Right renal cortex interstitium (tissue), 3 donors: ENCODE measurements around the gene SPINDOC. TPM values are rescaled to one million over a fixed set of nuclear protein-coding genes. Genes with fewer than 3 reads are reported as not detected.

Experiments used
- DNase-seq, 3 donors: peaks; one replicate each; pipeline ENCODE4 v3.0.0-alpha.2; 2013; ENCODE audit warnings: low read depth in 3 of 3, low spot score in 2 of 3
- polyA plus RNA-seq, 3 donors: library from polyadenylated mRNA; unstranded; fragments of 120-200 nt; gene quantifications; one replicate each; pipeline ENCODE4 v1.2.1, GENCODE V29; 2013; ENCODE audit not compliant: insufficient read length in 3 of 3

SPINDOC gene
- polyA plus RNA-seq, 3 donors: 21.7 to 26.8 (median 23.4) TPM

- no peak for DNase-seq
Measured at GRCh38 chr11:63876616-63877015, 63.4 kb downstream of the SPINDOC start.

Other genes with a start within 250 kb of the SPINDOC start
- gene PLAAT3, start 199.0 kb upstream of the SPINDOC start, polyA plus RNA-seq: 10 to 100 TPM; 12.7 to 26.8 (median 14.8) TPM
- 10 to 100 TPM; 16.2 to 17.6 (median 17.0) TPM for gene ATL3, start 142.1 kb upstream of the SPINDOC start, polyA plus RNA-seq
- gene RTN3, start 132.0 kb upstream of the SPINDOC start, polyA plus RNA-seq: 100 to 1,000 TPM; 173 to 181 (median 178) TPM
- 10 to 100 TPM; 41.0 to 41.8 (median 41.7) TPM for gene ZFTA, start 44.7 kb upstream of the SPINDOC start, polyA plus RNA-seq
- gene MARK2, start 25.7 kb downstream of the SPINDOC start, polyA plus RNA-seq: 10 to 100 TPM; 31.2 to 34.4 (median 33.5) TPM
- 10 to 100 TPM; 10.4 to 11.8 (median 11.4) TPM for gene RCOR2, start 103.7 kb downstream of the SPINDOC start, polyA plus RNA-seq
- gene NAA40, start 125.5 kb downstream of the SPINDOC start, polyA plus RNA-seq: 10 to 100 TPM; 26.5 to 32.0 (median 30.2) TPM
- 100 to 1,000 TPM; 196 to 245 (median 218) TPM for gene COX8A, start 161.2 kb downstream of the SPINDOC start, polyA plus RNA-seq
- 100 to 1,000 TPM in 1 of 3 donors, 10 to 100 TPM in 2; 96.8 to 103 (median 97.5) TPM for gene OTUB1, start 173.0 kb downstream of the SPINDOC start, polyA plus RNA-seq
- gene FLRT1, start 222.5 kb downstream of the SPINDOC start, polyA plus RNA-seq: 1 to 10 TPM; 2.6 to 2.8 (median 2.7) TPM